DOHH2 (cell line): ENCODE results near the gene FAXC.

ENCODE experiments used
- H3F3A ChIP-seq: fragments of 200-600 bp; sonication (generic), shearing (Covaris generic); 2 replicates; pipeline ENCODE4 v1.6.0; 2016; ENCODE audit warnings: antibody characterized with exemption, mild to moderate bottlenecking; ENCODE audit not compliant: control insufficient read depth, insufficient read depth
- H3K27ac ChIP-seq: fragments of 200-600 bp; sonication (generic); 2 replicates; pipeline ENCODE4 v1.5.1; 2014; ENCODE audit warnings: low read depth, mild to moderate bottlenecking, low read length, moderate library complexity
- H3K27me3 ChIP-seq: fragments of 200-600 bp; sonication (generic); 2 replicates; pipeline ENCODE4 v1.6.1; 2014; ENCODE audit warnings: mild to moderate bottlenecking, low read length, mixed read lengths; ENCODE audit not compliant: control insufficient read depth
- H3K36me3 ChIP-seq: fragments of 200-600 bp; sonication (generic); 2 replicates; pipeline ENCODE4 v1.6.1; 2014; ENCODE audit warnings: mild to moderate bottlenecking, low read length, moderate library complexity, mixed read lengths; ENCODE audit not compliant: control insufficient read depth
- H3K4me1 ChIP-seq: fragments of 200-600 bp; sonication (generic); 2 replicates; pipeline ENCODE4 v1.6.1; 2014; ENCODE audit warnings: mild to moderate bottlenecking, low read length, mixed read lengths; ENCODE audit not compliant: control insufficient read depth
- H3K4me2 ChIP-seq: fragments of 200-600 bp; sonication (generic); 2 replicates; pipeline ENCODE4 v1.6.0; 2014; ENCODE audit warnings: mild to moderate bottlenecking, low read length, moderate library complexity
- H3K4me3 ChIP-seq: fragments of 200-600 bp; sonication (generic); 2 replicates; pipeline ENCODE4 v1.5.1; 2014; ENCODE audit warnings: mild to moderate bottlenecking, low read length, mixed read lengths
- H3K79me2 ChIP-seq: fragments of 200-600 bp; sonication (generic); 2 replicates; pipeline ENCODE4 v1.6.1; 2014; ENCODE audit warnings: mild to moderate bottlenecking, low read length, mixed read lengths; ENCODE audit not compliant: control insufficient read depth
- H3K9me2 ChIP-seq: fragments of 200-600 bp; sonication (generic); replicated peaks from 2 replicates; pipeline ENCODE4 v1.6.1; 2014; ENCODE audit warnings: mild to moderate bottlenecking, low read length, mixed read lengths; ENCODE audit not compliant: control insufficient read depth
- H3K9me3 ChIP-seq: fragments of 200-600 bp; sonication (generic); 2 replicates; pipeline ENCODE4 v1.6.1; 2014; ENCODE audit warnings: antibody characterized with exemption, low read length, mixed read lengths; ENCODE audit not compliant: control insufficient read depth, insufficient read depth
- H4K20me1 ChIP-seq: fragments of 200-600 bp; sonication (generic); 2 replicates; pipeline ENCODE4 v1.6.0; 2014; ENCODE audit warnings: low read depth, mild to moderate bottlenecking, antibody characterized with exemption, low read length, moderate library complexity; ENCODE audit not compliant: control insufficient read depth, insufficient read depth
- CTCF ChIP-seq: fragments of 200-600 bp; sonication (generic); IDR thresholded peaks from one replicate; pipeline ENCODE4 v1.5.1; 2014; ENCODE audit warnings: antibody characterized with exemption, mild to moderate bottlenecking, low read depth, low read length; ENCODE audit not compliant: poor library complexity, severe bottlenecking
- EZH2phosphoT487 ChIP-seq: fragments of 200-600 bp; sonication (generic); IDR thresholded peaks from 2 replicates; pipeline ENCODE4 v1.6.1; 2017; ENCODE audit warnings: borderline replicate concordance, mild to moderate bottlenecking, antibody characterized with exemption, low read length, moderate library complexity, mixed read lengths

FAXC gene

GRCh38 chr6:99345164-99345563, 4.3 kb downstream of the FAXC start:
- Histone ChIP-seq H4K20me1 (no peaks in the 10 kb centered on the region), H3K9me2 (no peaks in the 10 kb centered on the region), H3K27ac (no peak overlapping the region), H3K4me2 (no peak overlapping the region), H3K36me3 (no peaks in the 10 kb centered on the region), H3K79me2 (no peaks in the 10 kb centered on the region), H3K4me1 (no peaks in the 10 kb centered on the region), H3F3A (no peaks in the 10 kb centered on the region), H3K4me3 (no peak overlapping the region), H3K27me3 (peaks cover 36% of the 10 kb centered on the region), H3K9me3 (no peaks in the 10 kb centered on the region)
- no peak for TF ChIP-seq EZH2phosphoT487
- no peak for TF ChIP-seq CTCF

GRCh38 chr6:99344289-99344688, 5.2 kb downstream of the FAXC start:
- H3K79me2 ChIP-seq: no peaks in the 10 kb centered on the region
- no peak overlapping the region for H3K4me3 ChIP-seq
- H3K4me1 ChIP-seq: no peaks in the 10 kb centered on the region
- no peak overlapping the region for H3K27ac ChIP-seq
- no peak overlapping the region for H3K4me2 ChIP-seq
- no peaks in the 10 kb centered on the region for H3K9me3 ChIP-seq
- no peaks in the 10 kb centered on the region for H3F3A ChIP-seq
- TF ChIP-seq EZH2phosphoT487 (no peak), CTCF (no peak)
- H3K9me2 ChIP-seq: no peaks in the 10 kb centered on the region
- no peaks in the 10 kb centered on the region for H4K20me1 ChIP-seq
- peaks cover 28% of the 10 kb centered on the region for H3K27me3 ChIP-seq
- H3K36me3 ChIP-seq: no peaks in the 10 kb centered on the region

GRCh38 chr6:99341862-99342455, 7.5 kb downstream of the FAXC start:
- no peaks in the 10 kb centered on the region for H3K36me3 ChIP-seq
- no peaks in the 10 kb centered on the region for H3K9me3 ChIP-seq
- no peaks in the 10 kb centered on the region for H3K79me2 ChIP-seq
- H3K27ac ChIP-seq: no peak overlapping the region
- H4K20me1 ChIP-seq: no peaks in the 10 kb centered on the region
- no peak overlapping the region for H3K4me3 ChIP-seq
- TF ChIP-seq CTCF (no peak), EZH2phosphoT487 (no peak)
- H3K4me2 ChIP-seq: no peak overlapping the region
- no peaks in the 10 kb centered on the region for H3K4me1 ChIP-seq
- no peaks in the 10 kb centered on the region for H3F3A ChIP-seq
- H3K27me3 ChIP-seq: peaks cover 16% of the 10 kb centered on the region
- no peaks in the 10 kb centered on the region for H3K9me2 ChIP-seq
